HepG2 (cell line): Measurements from ENCODE around the gene PARP15. TPM values are rescaled to one million over a fixed set of nuclear protein-coding genes. Genes with fewer than 3 reads are reported as not detected.

ENCODE experiments used
- FOSL1 ChIP-seq: sonication (generic); formaldehyde crosslinking; IDR thresholded peaks from 2 replicates; pipeline ENCODE4 v1.9.0; 2021; ENCODE audit warnings: missing genetic modification reagents, borderline replicate concordance
- IRX3 ChIP-seq: sonication (generic); formaldehyde crosslinking; IDR thresholded peaks from 2 replicates; pipeline ENCODE4 v1.8.1; 2023; ENCODE audit warnings: mild to moderate bottlenecking, low read depth, missing genetic modification reagents, borderline replicate concordance
- JUND ChIP-seq: sonication (generic); formaldehyde crosslinking; IDR thresholded peaks from 2 replicates; pipeline ENCODE4 v1.8.0; 2022; ENCODE audit warnings: mild to moderate bottlenecking, missing genetic modification reagents
- NR2C2 ChIP-seq: sonication (generic); formaldehyde crosslinking; IDR thresholded peaks from 2 replicates; pipeline ENCODE4 v1.4.0; 2020; ENCODE audit warnings: missing genetic modification reagents, mild to moderate bottlenecking, moderate library complexity, borderline replicate concordance
- RXRB ChIP-seq: IDR thresholded peaks from 2 replicates; pipeline ENCODE4 v1.6.1; 2016; ENCODE audit warnings: borderline replicate concordance, missing genetic modification reagents, missing compliant biosample characterization
- STAG1 ChIP-seq: sonication (generic); formaldehyde crosslinking; IDR thresholded peaks from 2 replicates; pipeline ENCODE4 v1.4.0; 2020; ENCODE audit warnings: missing genetic modification reagents
- polyA plus RNA-seq, 8 experiments: library from polyadenylated mRNA; depleted of rRNA in 3 of 8; stranded (reverse) in 7 of 8; unstranded in 1 of 8; fragments of >200 nt; fragmentation: Illumina TruSeq in 4 of 8; extraction: Trizol in 4 of 8; gene quantifications; 2 replicates each; pipeline versions ENCODE4 v1.2.1 to v1.2.3, GENCODE V29; 2011 to 2016; ENCODE audit warnings: low read depth in 4 of 8, missing spikeins in 1 of 8, mixed read lengths in 1 of 8; ENCODE audit not compliant: insufficient read depth in 1 of 8
- total RNA-seq, 5 experiments: library from RNA; depleted of rRNA; stranded (reverse); fragments of >200 nt; fragmentation: Illumina TruSeq; extraction: Trizol; gene quantifications; 2 replicates each; pipeline ENCODE4 v1.2.3, GENCODE V29; 2016; ENCODE audit warnings: low read depth in 1 of 5
- TF ChIP-seq, protein P1 (sequence below): sonication (generic); formaldehyde crosslinking; IDR thresholded peaks from 2 replicates; pipeline ENCODE4 v1.4.0; 2020; ENCODE audit warnings: missing genetic modification reagents
- TF ChIP-seq, protein P2 (sequence below): sonication (generic); formaldehyde crosslinking; conservative IDR thresholded peaks from 2 replicates; pipeline ENCODE4 v1.4.0; 2020; ENCODE audit warnings: missing genetic modification reagents
- TF ChIP-seq, protein P3 (sequence below): sonication (generic); formaldehyde crosslinking; IDR thresholded peaks from 2 replicates; pipeline ENCODE4 v1.4.0; 2020; ENCODE audit warnings: mild to moderate bottlenecking, low read depth, missing genetic modification reagents
- TF ChIP-seq, protein P4 (sequence below): sonication (generic); formaldehyde crosslinking; IDR thresholded peaks from 2 replicates; pipeline ENCODE4 v1.8.1; 2023; ENCODE audit warnings: mild to moderate bottlenecking, missing genetic modification reagents
- TF ChIP-seq, protein P5 (sequence below): sonication (generic); formaldehyde crosslinking; IDR thresholded peaks from 2 replicates; pipeline ENCODE4 v1.5.1; 2020; ENCODE audit warnings: mild to moderate bottlenecking, missing genetic modification reagents, moderate library complexity
- TF ChIP-seq, protein P6 (sequence below): sonication (generic); formaldehyde crosslinking; IDR thresholded peaks from 2 replicates; pipeline ENCODE4 v1.4.0; 2020; ENCODE audit warnings: missing genetic modification reagents
- TF ChIP-seq, protein P7 (sequence below): sonication (generic); formaldehyde crosslinking; IDR thresholded peaks from 2 replicates; pipeline ENCODE4 v1.5.1; 2020; ENCODE audit warnings: missing genetic modification reagents, mild to moderate bottlenecking, borderline replicate concordance

Gene PARP15
- total and polyA plus RNA-seq, 2 of the 13 experiments (the other 11 are each of a cell fraction or from before 2014, with no cell fraction given), result 0.02 TPM; not detected in 1

DNA sequence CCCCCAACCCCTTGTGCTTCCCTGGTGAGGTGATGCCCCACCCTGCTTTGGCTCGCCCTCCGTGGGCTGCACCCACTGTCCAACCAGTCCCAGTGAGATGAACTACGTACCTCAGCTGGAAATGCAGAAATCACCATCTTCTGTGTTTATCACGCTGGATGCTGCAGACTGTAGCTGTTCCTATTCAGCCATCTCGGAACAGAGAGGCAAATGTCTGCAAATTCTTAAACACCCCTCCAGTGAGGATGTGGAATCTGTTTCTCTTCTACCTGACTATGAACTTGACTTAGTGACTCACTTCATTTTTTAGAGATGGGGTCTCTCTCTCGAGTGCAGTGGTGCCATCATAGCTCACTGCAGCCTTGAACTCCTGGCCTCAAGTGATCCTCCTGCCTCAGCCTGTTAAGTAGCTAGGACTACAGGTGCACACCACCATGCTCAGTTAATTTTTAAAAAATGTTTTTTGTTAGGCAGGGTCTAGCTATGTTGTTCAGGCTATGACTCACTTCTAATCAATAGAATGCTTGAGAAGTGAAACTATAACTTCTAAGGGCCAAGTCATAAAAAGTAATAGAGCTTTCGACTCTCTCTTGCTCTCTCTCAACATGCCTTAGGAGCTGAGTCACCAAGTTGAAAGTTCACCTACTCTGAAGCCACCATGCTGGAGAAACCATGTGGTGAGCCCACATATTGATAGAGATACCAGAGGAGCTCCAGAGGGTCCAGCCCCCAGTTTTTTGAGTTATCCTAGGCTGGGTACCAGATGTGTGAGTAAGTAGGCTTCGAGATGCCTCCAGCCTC, 91.7 kb downstream of the PARP15 start (continued):
- TF ChIP-seq, protein P1, sequence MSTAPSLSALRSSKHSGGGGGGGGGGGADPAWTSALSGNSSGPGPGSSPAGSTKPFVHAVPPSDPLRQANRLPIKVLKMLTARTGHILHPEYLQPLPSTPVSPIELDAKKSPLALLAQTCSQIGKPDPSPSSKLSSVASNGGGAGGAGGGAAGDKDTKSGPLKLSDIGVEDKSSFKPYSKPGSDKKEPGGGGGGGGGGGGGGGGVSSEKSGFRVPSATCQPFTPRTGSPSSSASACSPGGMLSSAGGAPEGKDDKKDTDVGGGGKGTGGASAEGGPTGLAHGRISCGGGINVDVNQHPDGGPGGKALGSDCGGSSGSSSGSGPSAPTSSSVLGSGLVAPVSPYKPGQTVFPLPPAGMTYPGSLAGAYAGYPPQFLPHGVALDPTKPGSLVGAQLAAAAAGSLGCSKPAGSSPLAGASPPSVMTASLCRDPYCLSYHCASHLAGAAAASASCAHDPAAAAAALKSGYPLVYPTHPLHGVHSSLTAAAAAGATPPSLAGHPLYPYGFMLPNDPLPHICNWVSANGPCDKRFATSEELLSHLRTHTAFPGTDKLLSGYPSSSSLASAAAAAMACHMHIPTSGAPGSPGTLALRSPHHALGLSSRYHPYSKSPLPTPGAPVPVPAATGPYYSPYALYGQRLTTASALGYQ, result no peak
- TF ChIP-seq, protein P2, sequence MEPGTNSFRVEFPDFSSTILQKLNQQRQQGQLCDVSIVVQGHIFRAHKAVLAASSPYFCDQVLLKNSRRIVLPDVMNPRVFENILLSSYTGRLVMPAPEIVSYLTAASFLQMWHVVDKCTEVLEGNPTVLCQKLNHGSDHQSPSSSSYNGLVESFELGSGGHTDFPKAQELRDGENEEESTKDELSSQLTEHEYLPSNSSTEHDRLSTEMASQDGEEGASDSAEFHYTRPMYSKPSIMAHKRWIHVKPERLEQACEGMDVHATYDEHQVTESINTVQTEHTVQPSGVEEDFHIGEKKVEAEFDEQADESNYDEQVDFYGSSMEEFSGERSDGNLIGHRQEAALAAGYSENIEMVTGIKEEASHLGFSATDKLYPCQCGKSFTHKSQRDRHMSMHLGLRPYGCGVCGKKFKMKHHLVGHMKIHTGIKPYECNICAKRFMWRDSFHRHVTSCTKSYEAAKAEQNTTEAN, result no peak
- TF ChIP-seq, protein P3, sequence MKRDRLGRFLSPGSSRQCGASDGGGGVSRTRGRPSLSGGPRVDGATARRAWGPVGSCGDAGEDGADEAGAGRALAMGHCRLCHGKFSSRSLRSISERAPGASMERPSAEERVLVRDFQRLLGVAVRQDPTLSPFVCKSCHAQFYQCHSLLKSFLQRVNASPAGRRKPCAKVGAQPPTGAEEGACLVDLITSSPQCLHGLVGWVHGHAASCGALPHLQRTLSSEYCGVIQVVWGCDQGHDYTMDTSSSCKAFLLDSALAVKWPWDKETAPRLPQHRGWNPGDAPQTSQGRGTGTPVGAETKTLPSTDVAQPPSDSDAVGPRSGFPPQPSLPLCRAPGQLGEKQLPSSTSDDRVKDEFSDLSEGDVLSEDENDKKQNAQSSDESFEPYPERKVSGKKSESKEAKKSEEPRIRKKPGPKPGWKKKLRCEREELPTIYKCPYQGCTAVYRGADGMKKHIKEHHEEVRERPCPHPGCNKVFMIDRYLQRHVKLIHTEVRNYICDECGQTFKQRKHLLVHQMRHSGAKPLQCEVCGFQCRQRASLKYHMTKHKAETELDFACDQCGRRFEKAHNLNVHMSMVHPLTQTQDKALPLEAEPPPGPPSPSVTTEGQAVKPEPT (CRISPR knock-in tag), result no peak
- TF ChIP-seq, protein P4, sequence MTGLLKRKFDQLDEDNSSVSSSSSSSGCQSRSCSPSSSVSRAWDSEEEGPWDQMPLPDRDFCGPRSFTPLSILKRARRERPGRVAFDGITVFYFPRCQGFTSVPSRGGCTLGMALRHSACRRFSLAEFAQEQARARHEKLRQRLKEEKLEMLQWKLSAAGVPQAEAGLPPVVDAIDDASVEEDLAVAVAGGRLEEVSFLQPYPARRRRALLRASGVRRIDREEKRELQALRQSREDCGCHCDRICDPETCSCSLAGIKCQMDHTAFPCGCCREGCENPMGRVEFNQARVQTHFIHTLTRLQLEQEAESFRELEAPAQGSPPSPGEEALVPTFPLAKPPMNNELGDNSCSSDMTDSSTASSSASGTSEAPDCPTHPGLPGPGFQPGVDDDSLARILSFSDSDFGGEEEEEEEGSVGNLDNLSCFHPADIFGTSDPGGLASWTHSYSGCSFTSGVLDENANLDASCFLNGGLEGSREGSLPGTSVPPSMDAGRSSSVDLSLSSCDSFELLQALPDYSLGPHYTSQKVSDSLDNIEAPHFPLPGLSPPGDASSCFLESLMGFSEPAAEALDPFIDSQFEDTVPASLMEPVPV (CRISPR knock-in tag), result no peak
- 0 out of 2 replicates have a peak, but pooled peaks have one; percentile 23 for TF ChIP-seq NR2C2 (CRISPR knock-in tag)
- TF ChIP-seq, protein P5, sequence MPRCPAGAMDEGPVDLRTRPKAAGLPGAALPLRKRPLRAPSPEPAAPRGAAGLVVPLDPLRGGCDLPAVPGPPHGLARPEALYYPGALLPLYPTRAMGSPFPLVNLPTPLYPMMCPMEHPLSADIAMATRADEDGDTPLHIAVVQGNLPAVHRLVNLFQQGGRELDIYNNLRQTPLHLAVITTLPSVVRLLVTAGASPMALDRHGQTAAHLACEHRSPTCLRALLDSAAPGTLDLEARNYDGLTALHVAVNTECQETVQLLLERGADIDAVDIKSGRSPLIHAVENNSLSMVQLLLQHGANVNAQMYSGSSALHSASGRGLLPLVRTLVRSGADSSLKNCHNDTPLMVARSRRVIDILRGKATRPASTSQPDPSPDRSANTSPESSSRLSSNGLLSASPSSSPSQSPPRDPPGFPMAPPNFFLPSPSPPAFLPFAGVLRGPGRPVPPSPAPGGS (CRISPR knock-in tag), result no peak
- TF ChIP-seq, protein P6, sequence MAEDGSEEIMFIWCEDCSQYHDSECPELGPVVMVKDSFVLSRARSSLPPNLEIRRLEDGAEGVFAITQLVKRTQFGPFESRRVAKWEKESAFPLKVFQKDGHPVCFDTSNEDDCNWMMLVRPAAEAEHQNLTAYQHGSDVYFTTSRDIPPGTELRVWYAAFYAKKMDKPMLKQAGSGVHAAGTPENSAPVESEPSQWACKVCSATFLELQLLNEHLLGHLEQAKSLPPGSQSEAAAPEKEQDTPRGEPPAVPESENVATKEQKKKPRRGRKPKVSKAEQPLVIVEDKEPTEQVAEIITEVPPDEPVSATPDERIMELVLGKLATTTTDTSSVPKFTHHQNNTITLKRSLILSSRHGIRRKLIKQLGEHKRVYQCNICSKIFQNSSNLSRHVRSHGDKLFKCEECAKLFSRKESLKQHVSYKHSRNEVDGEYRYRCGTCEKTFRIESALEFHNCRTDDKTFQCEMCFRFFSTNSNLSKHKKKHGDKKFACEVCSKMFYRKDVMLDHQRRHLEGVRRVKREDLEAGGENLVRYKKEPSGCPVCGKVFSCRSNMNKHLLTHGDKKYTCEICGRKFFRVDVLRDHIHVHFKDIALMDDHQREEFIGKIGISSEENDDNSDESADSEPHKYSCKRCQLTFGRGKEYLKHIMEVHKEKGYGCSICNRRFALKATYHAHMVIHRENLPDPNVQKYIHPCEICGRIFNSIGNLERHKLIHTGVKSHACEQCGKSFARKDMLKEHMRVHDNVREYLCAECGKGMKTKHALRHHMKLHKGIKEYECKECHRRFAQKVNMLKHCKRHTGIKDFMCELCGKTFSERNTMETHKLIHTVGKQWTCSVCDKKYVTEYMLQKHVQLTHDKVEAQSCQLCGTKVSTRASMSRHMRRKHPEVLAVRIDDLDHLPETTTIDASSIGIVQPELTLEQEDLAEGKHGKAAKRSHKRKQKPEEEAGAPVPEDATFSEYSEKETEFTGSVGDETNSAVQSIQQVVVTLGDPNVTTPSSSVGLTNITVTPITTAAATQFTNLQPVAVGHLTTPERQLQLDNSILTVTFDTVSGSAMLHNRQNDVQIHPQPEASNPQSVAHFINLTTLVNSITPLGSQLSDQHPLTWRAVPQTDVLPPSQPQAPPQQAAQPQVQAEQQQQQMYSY, result no peak
- TF ChIP-seq FOSL1 (CRISPR knock-in tag), result peak; percentile 47; the same call in 1 of the 2 replicates
- TF ChIP-seq IRX3 (CRISPR knock-in tag), result no peak
- no peak for TF ChIP-seq RXRB
- TF ChIP-seq, protein P7, sequence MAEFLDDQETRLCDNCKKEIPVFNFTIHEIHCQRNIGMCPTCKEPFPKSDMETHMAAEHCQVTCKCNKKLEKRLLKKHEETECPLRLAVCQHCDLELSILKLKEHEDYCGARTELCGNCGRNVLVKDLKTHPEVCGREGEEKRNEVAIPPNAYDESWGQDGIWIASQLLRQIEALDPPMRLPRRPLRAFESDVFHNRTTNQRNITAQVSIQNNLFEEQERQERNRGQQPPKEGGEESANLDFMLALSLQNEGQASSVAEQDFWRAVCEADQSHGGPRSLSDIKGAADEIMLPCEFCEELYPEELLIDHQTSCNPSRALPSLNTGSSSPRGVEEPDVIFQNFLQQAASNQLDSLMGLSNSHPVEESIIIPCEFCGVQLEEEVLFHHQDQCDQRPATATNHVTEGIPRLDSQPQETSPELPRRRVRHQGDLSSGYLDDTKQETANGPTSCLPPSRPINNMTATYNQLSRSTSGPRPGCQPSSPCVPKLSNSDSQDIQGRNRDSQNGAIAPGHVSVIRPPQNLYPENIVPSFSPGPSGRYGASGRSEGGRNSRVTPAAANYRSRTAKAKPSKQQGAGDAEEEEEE (CRISPR knock-in tag), result no peak
- no peak for TF ChIP-seq STAG1 (CRISPR knock-in tag)
- TF ChIP-seq JUND, result peak; percentile 33; the same call in 1 of the 2 replicates
